ENCODE data around the gene IGSF23.
"Not testable (repeated sequence)": the region's sequence is repeated elsewhere in the genome, so short reads cannot be mapped to it uniquely, and the experiment has no call there.

Gene IGSF23

GRCh38 chr19:44620667-44621066 lies 7.3 kb downstream of the IGSF23 start:
- DNase-seq (ENCODE audit: extremely low read depth, low read depth) = no peak
- TF ChIP-seq CTCF (IDR thresholded peaks at IDR 0.05; ENCODE audit: low read depth, low read length, missing control alignments) = no peak
- no peak overlapping the region for H3K4me3 ChIP-seq (replicated peaks; ENCODE audit: low read depth, low read length)

- DNase-seq (ENCODE audit: extremely low read depth, low read depth) = no peak
- no peak overlapping the region for H3K4me3 ChIP-seq (replicated peaks; ENCODE audit: low read depth, low read length)
- no peak for TF ChIP-seq CTCF (IDR thresholded peaks at IDR 0.05; ENCODE audit: low read depth, low read length, missing control alignments)
Observed at GRCh38 chr19:44621367-44621766, 8.0 kb downstream of the IGSF23 start.

- no peak for TF ChIP-seq CTCF (IDR thresholded peaks at IDR 0.05; ENCODE audit: low read depth, low read length, missing control alignments)
- H3K4me3 ChIP-seq (replicated peaks; ENCODE audit: low read depth, low read length) = no peak overlapping the region
- DNase-seq (ENCODE audit: extremely low read depth, low read depth) = no peak
Observed at GRCh38 chr19:44623080-44623479, 9.7 kb downstream of the IGSF23 start.

GRCh38 chr19:44623626-44624025 lies 10.3 kb downstream of the IGSF23 start:
- TF ChIP-seq CTCF (IDR thresholded peaks at IDR 0.05; ENCODE audit: low read depth, low read length, missing control alignments) = no peak
- DNase-seq (ENCODE audit: extremely low read depth, low read depth) = no peak
- no peak overlapping the region for H3K4me3 ChIP-seq (replicated peaks; ENCODE audit: low read depth, low read length)

GRCh38 chr19:44624840-44625354 lies 11.5 kb downstream of the IGSF23 start:
- TF ChIP-seq CTCF (IDR thresholded peaks at IDR 0.05; ENCODE audit: low read depth, low read length, missing control alignments) = no peak
- no peak for DNase-seq (ENCODE audit: extremely low read depth, low read depth)
- H3K4me3 ChIP-seq (replicated peaks; ENCODE audit: low read depth, low read length) = no peak overlapping the region

- not testable (repeated sequence) for H3K4me3 ChIP-seq (replicated peaks; ENCODE audit: low read depth, low read length); DNase-seq (ENCODE audit: extremely low read depth, low read depth)
Observed at GRCh38 chr19:44625637-44626036, 12.3 kb downstream of the IGSF23 start.

GRCh38 chr19:44626048-44626624 lies 12.8 kb downstream of the IGSF23 start:
- no peak overlapping the region for H3K4me3 ChIP-seq (replicated peaks; ENCODE audit: low read depth, low read length)
- peak; percentile 76 for DNase-seq (ENCODE audit: extremely low read depth, low read depth)
- no peak for TF ChIP-seq CTCF (IDR thresholded peaks at IDR 0.05; ENCODE audit: low read depth, low read length, missing control alignments)

Data from HFF-Myc (cell line).